Tibial artery (tissue), 4 donors: ENCODE measurements around the gene GAK.

Experiments used
- DNase-seq, 2 donors: peaks; one replicate each; pipeline ENCODE4 v3.0.0-alpha.2; 2019
- H3K27ac ChIP-seq, 2 donors: fragments of 200-600 bp; sonication (generic) in 1 of 2; 1 replicate in 1 of 2; 2 replicates in 1 of 2; pipeline ENCODE4 v1.5.1; 2018 to 2019; ENCODE audit warnings: mild to moderate bottlenecking in 1 of 2
- H3K27me3 ChIP-seq, 2 donors: fragments of 200-600 bp; sonication (generic) in 1 of 2; one replicate each; pipeline versions ENCODE4 v1.5.1 to v1.6.0; 2016 to 2019
- H3K36me3 ChIP-seq, 3 donors: fragments of 200-600 bp; sonication (generic) in 2 of 3; one replicate each; pipeline ENCODE4 v1.5.1; 2016 to 2019; ENCODE audit warnings: mild to moderate bottlenecking in 2 of 3
- H3K4me1 ChIP-seq, 4 donors: fragments of 200-600 bp; sonication (generic) in 2 of 4; 1 replicate in 3 of 4; 2 replicates in 1 of 4; pipeline ENCODE4 v1.5.1; 2016 to 2019
- H3K4me3 ChIP-seq, 2 donors: fragments of 200-600 bp; sonication (generic) in 1 of 2; 1 replicate in 1 of 2; 2 replicates in 1 of 2; pipeline ENCODE4 v1.5.1; 2018 to 2019; ENCODE audit warnings: mild to moderate bottlenecking in 2 of 2
- H3K9me3 ChIP-seq, 3 donors: fragments of 200-600 bp; sonication (generic) in 1 of 3; one replicate each; pipeline ENCODE4 v1.5.1; 2016 to 2019
- intact Hi-C: fragments of 100-400 bp; cut with DNase I; formaldehyde crosslinking; loops from one replicate; pipeline ENCODE4 v1.15.0; 2023; ENCODE audit warnings: low total_unique reads
- TF ChIP-seq, protein P1 (sequence below), 2 experiments: fragments of 200-600 bp in 1 of 2; fragments of 450-650 bp in 1 of 2; IDR thresholded peaks; one replicate each; pipeline ENCODE4 v1.5.1; 2017 to 2019; ENCODE audit warnings: antibody characterized with exemption in 2 of 2, mild to moderate bottlenecking in 1 of 2, moderate library complexity in 1 of 2

GAK gene

DNA sequence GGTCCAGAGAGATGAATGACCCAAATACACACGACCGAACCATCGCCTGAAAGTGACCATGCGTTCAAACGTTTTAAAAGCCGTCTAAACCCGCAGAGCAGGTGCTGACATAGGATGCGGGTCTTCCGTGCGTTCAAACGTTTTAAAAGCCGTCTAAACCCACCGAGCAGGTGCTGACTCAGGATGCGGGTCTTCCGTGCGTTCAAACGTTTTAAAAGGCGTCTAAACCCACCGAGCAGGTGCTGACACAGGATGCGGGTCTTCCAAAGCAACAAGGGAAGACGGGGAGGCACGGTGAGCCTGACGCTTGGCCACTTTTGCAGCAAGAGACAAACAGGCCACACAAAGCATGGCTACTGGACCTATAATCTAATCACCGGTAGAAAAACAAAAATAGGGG is 47.2 kb downstream of the GAK start:
- no peak overlapping the region for H3K4me3 ChIP-seq
- no peaks in the 10 kb centered on the region for H3K9me3 ChIP-seq
- no peaks in the 10 kb centered on the region for H3K4me1 ChIP-seq
- H3K27ac ChIP-seq: no peak overlapping the region
- TF ChIP-seq, protein P1, sequence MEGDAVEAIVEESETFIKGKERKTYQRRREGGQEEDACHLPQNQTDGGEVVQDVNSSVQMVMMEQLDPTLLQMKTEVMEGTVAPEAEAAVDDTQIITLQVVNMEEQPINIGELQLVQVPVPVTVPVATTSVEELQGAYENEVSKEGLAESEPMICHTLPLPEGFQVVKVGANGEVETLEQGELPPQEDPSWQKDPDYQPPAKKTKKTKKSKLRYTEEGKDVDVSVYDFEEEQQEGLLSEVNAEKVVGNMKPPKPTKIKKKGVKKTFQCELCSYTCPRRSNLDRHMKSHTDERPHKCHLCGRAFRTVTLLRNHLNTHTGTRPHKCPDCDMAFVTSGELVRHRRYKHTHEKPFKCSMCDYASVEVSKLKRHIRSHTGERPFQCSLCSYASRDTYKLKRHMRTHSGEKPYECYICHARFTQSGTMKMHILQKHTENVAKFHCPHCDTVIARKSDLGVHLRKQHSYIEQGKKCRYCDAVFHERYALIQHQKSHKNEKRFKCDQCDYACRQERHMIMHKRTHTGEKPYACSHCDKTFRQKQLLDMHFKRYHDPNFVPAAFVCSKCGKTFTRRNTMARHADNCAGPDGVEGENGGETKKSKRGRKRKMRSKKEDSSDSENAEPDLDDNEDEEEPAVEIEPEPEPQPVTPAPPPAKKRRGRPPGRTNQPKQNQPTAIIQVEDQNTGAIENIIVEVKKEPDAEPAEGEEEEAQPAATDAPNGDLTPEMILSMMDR (IDR thresholded peaks at IDR 0.05): no peak
- no peaks in the 10 kb centered on the region for H3K27me3 ChIP-seq
- H3K36me3 ChIP-seq: peaks cover 56 to 100% (median 87%) of the 10 kb centered on the region in 3 donors
- intact Hi-C loops: no loop called here
- DNase-seq: no peak

DNA sequence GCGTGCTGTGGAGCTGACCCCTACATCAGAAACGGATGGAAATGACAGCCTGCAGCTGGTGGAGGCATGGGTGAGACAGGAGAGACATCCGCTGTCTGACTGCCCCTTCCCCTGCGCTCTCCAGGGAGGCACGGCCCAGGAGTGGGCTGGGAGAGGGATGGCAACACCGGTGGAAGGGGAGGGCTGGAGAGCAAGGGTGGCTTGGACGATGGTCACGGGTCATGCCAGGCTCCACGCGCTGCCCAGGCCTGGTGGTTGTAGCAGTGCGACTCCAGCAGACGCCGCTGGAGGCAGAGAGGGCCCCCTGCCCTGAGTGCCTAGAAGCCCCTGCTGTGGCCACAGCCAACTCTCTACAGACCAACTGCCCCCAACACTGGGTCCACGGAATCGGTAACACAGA is 47.9 kb downstream of the GAK start:
- no peak for DNase-seq
- TF ChIP-seq, protein P1 (IDR thresholded peaks at IDR 0.05): no peak
- Histone ChIP-seq H3K27ac (no peak overlapping the region), H3K4me1 (no peaks in the 10 kb centered on the region), H3K36me3 (peaks cover 55 to 100% (median 86%) of the 10 kb centered on the region in 3 donors), H3K27me3 (no peaks in the 10 kb centered on the region), H3K4me3 (no peak overlapping the region), H3K9me3 (no peaks in the 10 kb centered on the region)
- intact Hi-C loops: no loop called here

DNA sequence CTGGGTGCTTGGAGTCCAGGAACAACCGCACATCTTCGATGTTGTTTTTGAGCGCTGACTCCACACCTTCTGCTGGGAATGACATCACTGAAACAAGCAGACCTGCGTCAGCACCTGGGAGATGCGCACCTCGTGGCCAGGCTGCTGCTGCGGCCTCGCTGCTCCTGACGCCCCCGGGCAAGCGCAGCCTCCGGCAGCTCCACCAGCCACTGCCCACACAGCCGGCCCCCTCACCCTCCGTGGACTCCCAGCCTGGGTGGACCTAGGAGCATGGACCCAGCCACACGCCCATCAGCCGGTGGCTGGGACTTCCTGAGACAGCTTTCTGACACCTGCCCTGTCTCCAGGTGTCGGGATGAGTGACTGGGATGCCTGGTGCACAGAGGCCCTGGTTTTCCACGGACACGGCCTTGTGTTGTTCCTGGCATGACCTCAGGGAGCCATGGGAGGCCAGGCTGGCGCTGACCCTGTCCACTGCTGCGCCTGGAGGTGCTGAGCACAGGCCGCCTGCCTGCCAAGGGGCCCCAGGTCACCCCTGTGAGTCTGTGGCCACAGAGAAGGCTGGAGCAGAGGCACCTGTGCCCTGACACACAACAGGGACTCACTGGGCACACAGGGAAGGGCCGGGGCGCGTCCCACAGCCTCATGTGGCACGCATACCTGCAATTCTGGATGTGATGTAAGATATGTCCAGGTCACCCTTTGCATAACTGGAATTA is 48.6 kb downstream of the GAK start:
- no peak for DNase-seq
- Histone ChIP-seq H3K4me1 (no peaks in the 10 kb centered on the region), H3K36me3 (peaks cover 54 to 100% (median 86%) of the 10 kb centered on the region in 3 donors), H3K27ac (no peak overlapping the region), H3K27me3 (no peaks in the 10 kb centered on the region), H3K9me3 (no peaks in the 10 kb centered on the region), H3K4me3 (no peak overlapping the region)
- intact Hi-C loops: no loop called here
- TF ChIP-seq, protein P1 (IDR thresholded peaks at IDR 0.05): no peak

DNA sequence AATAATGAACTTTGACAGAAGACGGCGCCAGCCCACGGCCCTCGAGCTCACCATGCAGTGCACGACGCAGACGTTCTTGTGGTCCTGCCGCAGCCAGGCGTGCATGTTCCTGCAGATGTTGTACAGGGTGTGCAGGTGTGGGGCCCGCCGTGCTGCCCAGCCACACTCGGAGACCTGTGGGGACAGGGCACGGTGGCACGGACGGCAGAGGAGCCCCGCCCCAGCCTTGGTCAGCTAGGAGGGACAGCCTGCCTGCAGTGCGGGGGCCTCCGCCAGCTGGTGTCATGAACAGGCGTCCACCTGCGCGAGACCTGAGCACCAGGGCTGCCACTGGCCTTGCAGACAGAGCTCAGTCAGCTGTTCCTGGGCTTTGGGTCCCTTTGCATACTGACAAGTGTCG is 49.5 kb downstream of the GAK start:
- peaks cover 48 to 100% (median 84%) of the 10 kb centered on the region in 3 donors for H3K36me3 ChIP-seq
- TF ChIP-seq, protein P1 (IDR thresholded peaks at IDR 0.05): no peak
- DNase-seq: no peak
- intact Hi-C loops: no loop called here
- H3K27ac ChIP-seq: no peak overlapping the region
- no peaks in the 10 kb centered on the region for H3K4me1 ChIP-seq
- no peaks in the 10 kb centered on the region for H3K9me3 ChIP-seq
- H3K27me3 ChIP-seq: no peaks in the 10 kb centered on the region
- H3K4me3 ChIP-seq: no peak overlapping the region

DNA sequence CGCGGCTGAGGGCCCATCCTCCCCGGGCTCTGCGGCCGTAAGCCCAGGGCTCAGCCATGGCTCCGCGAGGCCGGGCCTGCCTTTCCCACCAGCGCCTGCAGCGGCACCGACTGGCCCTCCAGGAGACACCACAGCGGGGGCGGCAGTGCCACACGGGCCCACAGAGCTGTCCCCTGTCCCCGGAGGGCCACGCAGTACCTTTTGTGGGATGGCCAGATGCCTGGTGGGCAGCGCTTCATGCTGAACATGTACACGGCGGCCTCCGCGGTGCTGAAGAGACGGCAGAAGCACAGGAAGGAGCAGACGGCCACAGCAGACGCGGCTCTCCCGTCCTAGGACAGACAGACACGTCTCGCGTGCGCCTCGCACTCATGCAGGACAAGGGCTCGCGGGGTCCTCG is 50.4 kb downstream of the GAK start:
- Histone ChIP-seq H3K4me3 (no peak overlapping the region), H3K27me3 (no peaks in the 10 kb centered on the region), H3K27ac (no peak overlapping the region), H3K9me3 (no peaks in the 10 kb centered on the region), H3K4me1 (no peaks in the 10 kb centered on the region), H3K36me3 (peaks cover 57 to 100% (median 93%) of the 10 kb centered on the region in 3 donors)
- intact Hi-C loops: no loop called here
- DNase-seq: no peak
- TF ChIP-seq, protein P1 (IDR thresholded peaks at IDR 0.05): no peak
